ENCODE measurements around the gene COL18A1. TPM values are rescaled to one million over a fixed set of nuclear protein-coding genes. Genes with fewer than 3 reads are reported as not detected.

Gene COL18A1
- total RNA-seq, 1 experiment from 2014 or later, result 347 TPM

- no peak for DNase-seq (ENCODE audit: low read depth)
Observed at GRCh38 chr21:45533361-45533845, 128.4 kb downstream of the COL18A1 start.

- no peak for DNase-seq (ENCODE audit: low read depth)
Observed at GRCh38 chr21:45533846-45534635, 129.1 kb downstream of the COL18A1 start.

GRCh38 chr21:45534636-45535331, 129.8 kb downstream of the COL18A1 start:
- no peak for DNase-seq (ENCODE audit: low read depth)

- DNase-seq (ENCODE audit: low read depth), result no peak
Observed at GRCh38 chr21:45535341-45536081, 130.5 kb downstream of the COL18A1 start.

GRCh38 chr21:45536301-45537081, 131.5 kb downstream of the COL18A1 start:
- DNase-seq (ENCODE audit: low read depth), result no peak

GRCh38 chr21:45537111-45537745, 132.3 kb downstream of the COL18A1 start:
- DNase-seq (ENCODE audit: low read depth), result no peak

- DNase-seq (ENCODE audit: low read depth), result no peak
Observed at GRCh38 chr21:45537746-45538291, 132.9 kb downstream of the COL18A1 start.

- no peak for DNase-seq (ENCODE audit: low read depth)
Observed at GRCh38 chr21:45538381-45539045, 133.5 kb downstream of the COL18A1 start.

GRCh38 chr21:45539046-45539795, 134.3 kb downstream of the COL18A1 start:
- DNase-seq (ENCODE audit: low read depth), result no peak

GRCh38 chr21:45539796-45540600, 135.0 kb downstream of the COL18A1 start:
- no peak for DNase-seq (ENCODE audit: low read depth)

GRCh38 chr21:45540601-45540970, 135.6 kb downstream of the COL18A1 start:
- no peak for DNase-seq (ENCODE audit: low read depth)

- peak; percentile 60 for DNase-seq (ENCODE audit: low read depth)
Observed at GRCh38 chr21:45541221-45542039, 136.5 kb downstream of the COL18A1 start.

- peak; percentile 58 for DNase-seq (ENCODE audit: low read depth)
Observed at GRCh38 chr21:45542242-45542666, 137.3 kb downstream of the COL18A1 start, which contains the start of gene SLC19A1. TSS of gene SLC19A1 (minus strand) at chr21:45542440. CDS start at chr21:45537959, 4,481 bp downstream.

GRCh38 chr21:45542667-45543370, 137.9 kb downstream of the COL18A1 start:
- no peak for DNase-seq (ENCODE audit: low read depth)

- no peak for DNase-seq (ENCODE audit: low read depth)
Observed at GRCh38 chr21:45543371-45543709, 138.4 kb downstream of the COL18A1 start.

GRCh38 chr21:45543710-45544448, 138.9 kb downstream of the COL18A1 start:
- no peak for DNase-seq (ENCODE audit: low read depth)
